ENCODE results near the gene RNF31. TPM values are rescaled to one million over a fixed set of nuclear protein-coding genes. Genes with fewer than 3 reads are reported as not detected.

RNF31 gene
- total and polyA plus RNA-seq, 2 of the 13 experiments (the other 11 are each of a cell fraction or from before 2014, with no cell fraction given): 48.2 to 86.8 TPM

- no peak for TF ChIP-seq PREB (CRISPR knock-in tag; IDR thresholded peaks at IDR 0.05)
- no peak for TF ChIP-seq HOXA9 (CRISPR knock-in tag; IDR thresholded peaks at IDR 0.05; ENCODE audit: borderline replicate concordance)
- TF ChIP-seq JUNB (CRISPR knock-in tag; IDR thresholded peaks at IDR 0.05; ENCODE audit: borderline replicate concordance): no peak
- no peak for TF ChIP-seq ZNF891 (CRISPR knock-in tag; IDR thresholded peaks at IDR 0.05)
- TF ChIP-seq ZNF225 (CRISPR knock-in tag; IDR thresholded peaks at IDR 0.05): peak; percentile 73
- TF ChIP-seq ZNF230 (CRISPR knock-in tag; IDR thresholded peaks at IDR 0.05): peak; percentile 3
- peak; percentile 77; the same call in 1 of the 2 replicates for TF ChIP-seq CBFB (CRISPR knock-in tag; IDR thresholded peaks at IDR 0.05)
- no peak for TF ChIP-seq NPAS2 (CRISPR knock-in tag; IDR thresholded peaks at IDR 0.05; ENCODE audit: borderline replicate concordance)
- TF ChIP-seq ZFP36L2 (CRISPR knock-in tag; IDR thresholded peaks at IDR 0.05): 0 out of 2 replicates have a peak, but pooled peaks have one; percentile 87
- no peak for TF ChIP-seq ZNF329 (CRISPR knock-in tag; IDR thresholded peaks at IDR 0.05; ENCODE audit: low read depth)
- no peak for TF ChIP-seq SMARCE1 (IDR thresholded peaks at IDR 0.05; ENCODE audit: borderline replicate concordance)
- peak; percentile 79 for TF ChIP-seq POGK (CRISPR knock-in tag; conservative IDR thresholded peaks at IDR 0.05)
- peak; percentile 95 for TF ChIP-seq IKZF5 (CRISPR knock-in tag; IDR thresholded peaks at IDR 0.05)
- peak; percentile 79; the same call in 1 of the 2 replicates for TF ChIP-seq ESRRA (CRISPR knock-in tag; IDR thresholded peaks at IDR 0.05; ENCODE audit: low read depth)
- no peak for TF ChIP-seq ZNF20 (CRISPR knock-in tag; IDR thresholded peaks at IDR 0.05)
- peak; percentile 11 for TF ChIP-seq ZBTB4 (CRISPR knock-in tag; IDR thresholded peaks at IDR 0.05; ENCODE audit: borderline replicate concordance)
- TF ChIP-seq AHR (CRISPR knock-in tag; IDR thresholded peaks at IDR 0.05): peak; percentile 60; the same call in 1 of the 2 replicates
- TF ChIP-seq KLF11 (CRISPR knock-in tag; IDR thresholded peaks at IDR 0.05): peak; percentile 58; the same call in 1 of the 2 replicates
- peak; percentile 62; the same call in 1 of the 2 replicates for TF ChIP-seq TEAD2 (CRISPR knock-in tag; IDR thresholded peaks at IDR 0.05)
- TF ChIP-seq SP1 (IDR thresholded peaks at IDR 0.05): peak; percentile 48; the same call in 1 of the 2 replicates
- peak; percentile 94 for TF ChIP-seq SP1 (CRISPR knock-in tag; IDR thresholded peaks at IDR 0.05)
- TF ChIP-seq MTERF4 (CRISPR knock-in tag; IDR thresholded peaks at IDR 0.05): no peak
Measured at GRCh38 chr14:24135834-24136683, 11.2 kb upstream of the RNF31 start, which contains the start of gene PSME1 (continued).

Measured in HepG2 (cell line).